Activated CD8-positive, alpha-beta memory T cell treated with anti-CD3 and anti-CD28 coated beads for 4 hours (primary cell): Measurements from ENCODE around the gene INTS1.
A peak's percentile ranks its signal among the peaks of the same experiment; 100 is the strongest.

Experiments used
- DNase-seq, 2 donors: peaks; one replicate each; pipeline ENCODE4 v3.0.0-alpha.2; 2020; ENCODE audit warnings: low read depth in 2 of 2

The INTS1 gene

DNA sequence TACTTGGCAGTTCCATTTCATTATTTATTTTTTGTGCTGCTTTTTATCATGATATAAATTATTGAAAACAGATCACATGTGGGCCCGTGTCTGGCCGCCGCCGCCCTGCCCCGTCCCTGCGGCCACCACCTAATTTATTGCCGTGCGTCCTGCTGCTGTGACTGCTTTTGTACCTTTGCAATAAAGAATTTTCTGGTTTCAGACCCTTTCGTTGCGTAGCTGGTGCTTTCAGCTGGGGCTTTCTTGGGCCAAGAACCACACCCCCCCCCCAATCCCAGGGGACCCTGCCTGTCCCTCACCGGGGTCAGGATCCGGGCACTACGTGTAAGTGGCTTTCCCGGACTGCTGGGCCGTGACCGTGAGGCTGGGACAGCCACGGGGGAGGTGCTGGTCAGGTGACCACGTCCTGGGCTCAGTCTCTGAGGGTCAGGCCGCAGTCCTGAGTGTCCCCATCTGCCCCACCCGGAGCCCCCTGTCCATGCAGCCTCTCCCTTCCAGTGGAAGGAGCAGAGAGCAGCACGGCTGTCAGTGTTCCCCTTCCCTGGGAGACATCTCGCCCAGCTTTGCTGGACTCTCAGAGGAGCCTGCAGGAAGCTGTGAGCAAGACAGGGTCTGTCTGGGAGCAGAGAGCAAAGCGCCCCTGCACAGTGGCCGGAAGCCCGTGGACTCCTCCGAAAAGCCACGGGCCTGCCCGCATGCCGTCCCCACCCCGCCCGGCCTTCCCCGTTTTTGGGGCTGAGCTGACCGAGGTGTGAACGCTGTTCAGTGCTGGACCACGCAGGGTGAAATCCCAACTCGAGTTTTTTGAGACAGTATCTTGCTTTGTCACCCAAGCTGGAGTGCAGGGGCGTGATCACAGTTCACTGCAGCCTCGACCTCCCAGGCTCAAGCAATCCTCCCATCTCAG is 38.9 kb upstream of the INTS1 start:
- no peak for DNase-seq

DNA sequence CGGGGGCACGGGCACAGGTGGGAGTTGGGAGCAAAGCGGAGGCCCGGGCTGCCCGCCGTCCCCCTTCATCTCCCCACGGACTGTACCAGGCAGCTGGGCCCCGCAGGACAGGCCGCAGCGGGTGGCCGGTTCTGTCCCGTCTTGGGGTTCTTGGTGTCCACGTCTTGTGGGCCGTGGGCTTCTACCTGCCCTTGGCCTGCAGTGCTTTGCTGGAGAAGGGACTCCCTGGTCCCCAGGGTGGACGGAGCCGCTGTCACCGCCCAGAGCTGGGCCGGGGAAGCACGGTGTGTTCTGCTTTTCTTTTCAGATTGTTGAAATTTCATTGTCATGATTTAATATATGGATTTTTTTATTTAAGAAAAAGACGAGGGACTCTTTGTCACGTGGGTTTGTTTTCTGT is 38.1 kb upstream of the INTS1 start:
- DNase-seq = no peak

DNA sequence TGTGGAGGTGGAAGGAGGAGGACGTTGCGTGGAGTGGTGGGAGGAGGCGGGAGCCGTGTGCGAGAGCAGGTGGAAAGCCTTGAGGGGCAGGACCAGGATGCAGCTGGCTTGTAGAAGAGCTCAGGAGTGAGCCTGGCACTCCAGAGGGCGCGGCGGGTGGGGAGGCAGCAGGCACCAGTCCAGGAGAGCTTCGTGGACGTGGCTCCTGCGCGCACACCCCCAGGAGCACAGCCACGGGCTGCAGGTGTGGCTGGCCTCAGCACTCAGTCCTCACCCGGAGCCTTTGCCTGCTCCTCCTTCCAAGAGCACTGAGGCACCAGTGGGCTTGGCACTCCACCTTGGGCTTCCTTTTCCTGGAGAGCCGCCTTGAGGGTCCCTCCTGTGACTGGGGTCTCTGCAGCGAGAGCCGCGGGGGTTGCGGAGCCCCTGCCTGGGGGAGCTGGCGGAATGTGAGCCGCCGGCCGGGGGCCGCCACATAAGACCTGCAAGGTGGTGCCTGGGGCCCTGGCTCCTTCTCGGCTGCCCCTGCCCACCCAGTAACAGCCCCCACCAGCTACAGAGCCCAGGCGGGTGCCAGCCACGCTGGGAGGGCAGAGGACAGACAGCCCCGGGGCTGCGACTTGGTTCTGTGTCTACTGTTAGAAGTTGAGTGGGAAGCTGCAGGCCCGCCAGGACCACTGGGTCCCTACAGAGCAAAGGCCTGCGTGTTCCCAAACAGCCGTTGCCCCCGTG is 37.4 kb upstream of the INTS1 start:
- DNase-seq = no peak

DNA sequence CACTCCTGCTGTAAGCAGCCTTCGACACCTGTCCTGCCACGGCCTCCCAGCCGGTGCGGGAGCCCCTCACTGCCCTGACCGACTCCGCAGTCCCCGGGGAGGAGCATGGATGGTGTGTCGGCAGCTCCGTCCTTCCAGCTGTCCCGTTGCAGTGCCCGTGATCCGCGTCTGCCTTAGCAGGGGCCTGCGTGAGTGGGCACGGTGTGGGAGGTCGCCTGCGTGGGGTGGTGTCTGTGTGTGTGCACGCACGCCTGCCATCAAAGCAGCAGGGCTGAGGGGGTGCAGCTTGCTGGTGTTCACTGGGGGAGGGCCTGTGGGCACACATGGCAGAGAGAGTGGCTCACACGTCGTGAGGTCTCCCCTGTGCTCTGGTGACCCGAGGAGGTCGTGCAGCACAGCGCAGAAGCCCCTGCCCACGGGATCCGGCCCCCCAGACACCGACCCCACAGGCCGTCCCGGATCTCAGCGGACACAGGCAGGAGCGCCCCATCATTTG is 36.6 kb upstream of the INTS1 start:
- DNase-seq = no peak

DNA sequence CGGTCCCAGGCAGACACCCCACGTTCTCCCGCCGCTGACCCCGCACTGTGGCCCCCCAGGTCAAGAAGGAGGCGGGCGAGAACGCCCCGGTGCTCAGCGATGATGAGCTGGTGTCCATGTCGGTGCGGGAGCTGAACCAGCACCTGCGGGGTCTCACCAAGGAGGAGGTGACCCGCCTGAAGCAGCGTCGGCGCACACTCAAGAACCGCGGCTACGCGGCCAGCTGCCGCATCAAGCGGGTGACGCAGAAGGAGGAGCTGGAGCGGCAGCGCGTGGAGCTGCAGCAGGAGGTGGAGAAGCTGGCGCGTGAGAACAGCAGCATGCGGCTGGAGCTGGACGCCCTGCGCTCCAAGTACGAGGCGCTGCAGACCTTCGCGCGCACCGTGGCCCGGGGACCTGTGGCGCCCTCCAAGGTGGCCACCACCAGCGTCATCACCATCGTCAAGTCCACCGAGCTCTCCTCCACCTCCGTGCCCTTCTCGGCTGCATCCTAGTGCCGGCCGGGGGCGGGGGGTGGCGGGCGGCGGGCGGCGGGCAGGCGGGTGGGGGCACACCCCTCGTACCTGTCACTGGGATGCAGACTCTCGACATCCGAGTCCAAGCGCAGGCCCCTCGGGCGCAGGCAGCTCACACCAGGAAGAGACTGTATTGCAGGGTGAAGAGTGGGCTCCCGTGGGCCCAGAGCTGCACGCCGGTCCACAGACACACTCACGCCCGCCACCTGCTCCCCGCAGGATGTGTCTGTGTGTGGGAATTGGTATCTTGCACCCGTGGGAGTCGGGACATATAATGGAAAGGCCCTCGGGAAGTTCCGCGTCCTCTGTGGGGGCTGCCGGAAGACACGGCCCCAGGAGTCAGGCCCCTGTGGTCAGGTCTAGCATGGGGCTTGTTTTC is 35.9 kb upstream of the INTS1 start:
- no peak for DNase-seq

DNA sequence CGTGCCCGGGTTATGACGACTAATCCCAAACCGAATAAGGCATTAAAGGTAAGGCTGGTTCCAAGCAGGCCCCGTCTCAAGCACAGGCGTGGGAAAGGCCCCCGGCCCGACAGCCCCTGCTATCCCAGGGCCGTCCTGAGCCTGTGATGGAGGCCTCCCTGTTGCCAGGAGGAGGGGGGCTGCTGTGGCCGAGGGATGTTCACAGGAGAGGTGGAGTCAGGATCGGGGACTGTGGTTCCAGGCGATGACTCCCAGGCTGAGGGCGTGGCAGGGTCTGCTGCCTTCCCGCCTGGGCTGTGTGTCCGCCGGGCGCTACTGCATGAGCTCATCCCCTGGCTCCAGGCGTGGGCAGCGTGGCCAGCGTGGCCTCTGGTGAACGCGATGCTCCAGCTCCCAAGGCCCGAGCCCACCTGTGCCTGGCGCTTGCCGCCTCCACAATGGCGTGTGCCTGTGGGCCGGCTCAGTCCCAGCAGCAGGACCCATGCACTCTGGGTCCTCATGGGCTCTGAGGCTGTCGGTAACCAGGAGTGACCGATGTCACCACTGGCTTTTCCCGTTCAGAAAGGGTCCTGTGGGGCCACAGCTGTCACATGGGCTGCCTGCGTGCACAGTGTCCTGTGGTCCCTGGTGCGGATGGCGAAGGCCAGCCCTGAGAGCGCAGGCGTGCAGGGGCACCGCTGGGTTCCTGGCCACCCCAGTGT is 35.1 kb upstream of the INTS1 start:
- DNase-seq = no peak

DNA sequence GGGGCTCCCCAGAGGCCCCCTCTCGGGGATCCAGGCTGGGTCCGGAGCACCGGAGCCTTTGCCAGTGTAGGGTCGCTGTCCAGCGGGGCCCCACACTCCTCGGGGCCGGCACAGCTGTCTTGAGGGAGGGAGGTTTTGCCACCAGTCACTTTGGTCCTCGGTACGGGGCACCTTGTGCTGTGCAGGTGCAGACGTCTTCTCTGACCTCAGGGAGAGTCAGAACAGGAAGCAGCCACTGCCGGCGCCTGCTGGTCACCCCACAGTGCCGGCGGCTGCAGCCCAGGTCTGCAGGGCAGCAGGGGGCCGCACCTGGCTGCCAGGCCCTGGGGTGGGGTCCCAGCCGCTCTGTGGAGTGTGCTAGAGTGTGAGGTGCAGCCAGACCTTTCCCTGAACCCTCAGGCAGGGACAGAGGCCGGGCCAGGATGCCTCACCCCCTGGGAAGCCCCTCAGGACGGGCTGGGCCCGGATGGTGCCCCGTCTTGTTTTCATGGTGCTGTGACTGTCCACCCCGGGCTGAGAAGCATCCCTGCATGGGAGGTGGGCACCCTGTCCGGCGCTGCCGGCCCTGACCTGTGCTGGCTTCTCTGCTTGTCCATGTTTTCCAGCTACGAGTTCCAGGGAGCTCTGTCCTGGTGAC is 34.5 kb upstream of the INTS1 start:
- DNase-seq = no peak

DNA sequence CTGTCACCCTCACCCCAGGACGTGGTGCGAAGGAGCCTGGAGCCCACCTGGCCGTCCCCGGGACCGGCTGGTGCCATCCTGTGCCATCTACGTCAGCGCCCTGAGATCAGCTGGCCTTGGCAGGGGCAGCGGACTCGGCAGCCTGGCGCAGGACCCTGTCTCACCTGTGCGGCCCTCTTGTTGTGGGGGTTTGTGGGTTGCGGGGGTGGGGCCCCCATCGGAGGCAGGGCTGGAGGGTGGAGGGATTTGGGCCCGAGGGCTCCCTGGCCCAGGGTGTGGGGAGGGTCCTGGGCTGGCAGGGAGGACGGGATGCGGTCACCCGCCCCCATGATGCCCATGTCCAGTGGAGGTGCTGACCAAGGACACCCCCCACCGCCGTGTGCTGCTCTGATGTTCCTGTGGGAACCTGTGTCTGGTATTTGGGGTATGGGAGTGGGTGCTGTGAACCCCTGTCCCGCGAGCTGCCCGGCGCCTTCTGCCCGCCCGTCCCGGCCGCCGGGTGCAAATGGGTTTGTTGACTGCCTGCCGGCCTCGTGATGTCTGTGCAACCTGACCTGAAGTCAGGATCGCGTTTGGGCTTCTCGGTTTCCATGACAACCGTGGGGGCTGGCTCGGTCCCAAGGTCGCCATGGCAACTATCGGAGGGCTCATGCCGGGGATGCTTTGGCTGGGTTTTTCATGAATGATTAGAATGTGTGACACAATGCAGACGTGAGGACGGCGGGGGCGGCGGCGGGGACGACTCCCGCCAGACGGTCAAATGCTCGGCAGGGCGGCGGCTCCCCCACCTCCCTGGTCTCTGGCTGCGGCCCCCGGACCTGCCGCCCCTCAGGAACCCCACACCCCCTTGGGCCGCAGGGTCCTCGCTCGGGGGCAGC is 33.6 kb upstream of the INTS1 start:
- no peak for DNase-seq

DNA sequence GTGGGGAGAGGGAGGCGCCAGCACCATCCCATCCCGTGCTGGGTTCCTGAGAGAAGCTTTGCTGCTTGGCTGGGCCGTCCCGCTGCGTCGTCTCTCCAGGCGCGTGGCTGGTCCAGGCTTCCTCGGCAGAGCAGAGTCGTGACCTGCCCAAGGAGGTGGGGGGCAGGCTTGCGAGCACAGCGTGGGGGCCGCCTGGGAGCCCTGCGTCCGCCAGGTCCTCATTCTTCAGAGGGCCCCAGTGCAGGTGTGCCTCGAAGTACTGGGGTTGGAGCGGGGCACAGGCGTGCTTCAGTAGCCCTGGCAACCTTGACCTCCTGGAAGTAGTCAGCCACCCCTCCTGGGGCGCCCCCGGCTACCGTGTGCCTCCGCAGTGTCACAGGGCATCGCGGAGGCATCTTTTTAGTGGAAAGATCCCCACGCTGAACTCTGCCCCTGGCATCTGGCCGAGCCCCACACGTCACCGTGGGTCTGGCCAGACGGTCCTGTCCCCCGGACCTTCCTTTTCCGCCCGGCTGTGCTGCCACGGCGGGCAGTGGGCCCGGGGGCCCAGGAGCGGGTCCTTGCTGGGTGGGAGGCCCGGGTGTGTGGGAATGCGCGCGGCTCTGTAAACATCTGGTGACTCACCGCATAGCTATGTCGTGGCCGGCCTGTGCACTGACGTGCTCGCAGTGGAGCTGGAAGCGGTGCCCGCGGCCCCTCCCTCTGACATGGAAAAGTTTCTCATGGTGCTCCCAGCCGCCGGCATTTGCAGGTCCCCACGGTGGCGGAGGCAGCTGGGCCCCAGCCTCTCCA is 32.8 kb upstream of the INTS1 start:
- DNase-seq = no peak

DNA sequence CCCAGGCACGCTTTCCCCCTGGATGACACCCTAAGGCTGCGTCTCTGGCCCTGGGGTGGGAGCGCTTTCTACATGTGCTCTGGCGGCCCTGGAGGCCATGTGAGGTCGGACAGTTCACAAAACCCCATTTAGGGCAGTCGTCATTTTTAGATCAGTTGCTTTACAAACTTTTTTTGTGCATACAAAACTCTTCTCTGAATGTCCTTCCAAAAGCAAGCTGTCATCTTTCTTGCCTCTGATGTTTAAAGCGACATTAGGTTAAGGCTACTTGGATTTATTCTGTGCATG is 32.2 kb upstream of the INTS1 start:
- DNase-seq = no peak

DNA sequence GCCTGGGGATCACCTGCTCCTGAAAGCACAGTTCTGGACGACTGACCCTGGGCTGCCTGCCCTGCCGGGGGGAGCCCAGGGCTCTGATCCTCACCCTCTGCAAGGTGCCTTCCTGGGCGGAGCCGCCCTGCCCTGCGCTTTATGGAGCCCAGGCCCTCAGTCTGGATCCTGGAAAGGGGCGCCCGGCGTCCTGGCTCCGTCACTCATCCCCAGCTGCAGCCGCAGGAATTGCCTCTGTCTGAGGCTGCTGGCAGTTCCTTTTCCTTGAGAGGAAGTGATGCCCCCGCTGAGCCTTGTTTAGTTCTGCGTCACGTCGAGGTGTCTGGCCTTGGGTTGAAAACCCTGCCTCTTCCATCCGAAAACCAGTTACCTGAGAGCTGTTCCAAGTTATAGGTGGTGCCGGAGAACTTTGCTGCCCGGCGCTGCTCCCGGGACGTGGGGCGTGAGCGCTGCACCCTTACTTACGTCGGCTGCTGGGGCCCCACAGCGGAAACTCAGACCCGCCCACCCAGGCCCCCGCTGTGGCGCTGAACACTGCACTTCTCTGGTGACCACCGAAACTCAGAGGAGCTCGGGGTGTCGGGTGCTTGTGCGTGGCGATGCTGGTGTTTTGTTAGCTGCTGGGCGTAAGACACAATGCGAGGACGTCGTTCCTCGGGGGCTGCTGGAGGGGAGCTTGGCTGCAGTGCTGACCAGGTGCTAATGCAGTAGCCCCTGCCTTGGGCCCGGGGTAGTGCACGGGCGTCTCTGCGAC is 31.7 kb upstream of the INTS1 start:
- DNase-seq = no peak

DNA sequence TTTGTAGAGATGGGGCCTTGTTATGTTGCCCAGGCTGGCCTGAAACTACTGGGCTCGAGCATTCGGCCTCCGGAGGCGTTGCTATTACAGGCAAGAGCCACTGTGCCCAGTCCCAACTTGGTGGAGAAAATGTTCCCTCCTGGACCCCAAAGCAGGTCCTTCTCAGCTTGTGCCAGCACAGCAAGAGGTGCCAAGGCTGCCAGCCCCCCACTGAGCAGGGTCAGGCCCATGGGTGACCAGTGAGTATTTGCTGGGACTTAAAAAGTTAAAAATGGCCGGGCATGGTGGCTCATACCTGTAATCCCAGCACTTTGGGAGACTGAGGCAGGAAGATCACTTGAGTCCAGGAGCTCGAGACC is 30.9 kb upstream of the INTS1 start:
- no peak for DNase-seq

DNA sequence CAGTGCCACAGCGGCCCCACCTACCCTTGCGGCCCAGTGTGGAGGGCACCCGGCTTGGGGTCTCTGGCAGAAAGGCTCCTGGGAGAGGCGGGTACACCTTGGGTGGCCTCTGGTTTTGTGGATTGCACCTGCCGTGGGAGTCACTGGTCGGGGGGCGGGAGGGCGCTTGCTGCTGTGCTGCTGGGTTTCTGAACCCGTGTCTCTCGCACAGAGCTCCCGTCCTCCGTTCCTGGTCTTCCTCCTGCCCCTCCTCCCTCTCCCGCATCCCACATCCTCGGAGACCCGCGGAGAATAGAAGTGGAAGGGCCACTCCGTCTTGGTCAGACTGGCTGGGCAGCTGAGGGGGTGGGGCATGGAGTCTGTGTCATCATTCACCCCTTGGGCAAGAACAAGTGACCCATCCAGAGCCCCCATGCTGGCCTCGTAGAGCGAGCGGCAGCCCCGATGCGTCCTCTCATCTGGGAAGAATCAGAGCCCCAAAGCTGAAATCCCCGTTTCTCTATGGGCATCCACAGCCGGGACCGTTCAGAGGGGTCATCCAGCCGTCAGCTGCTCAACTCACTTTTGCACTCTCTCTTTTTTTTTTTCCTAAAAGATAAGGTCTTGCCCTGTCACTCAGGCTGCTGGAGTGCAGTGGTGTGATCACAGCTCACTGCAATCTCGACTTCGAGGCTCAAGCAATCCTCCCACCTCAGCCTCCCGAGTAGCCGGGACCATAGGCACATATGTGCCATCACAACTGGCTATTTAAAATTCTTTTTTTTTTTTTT is 30.3 kb upstream of the INTS1 start:
- DNase-seq = no peak

DNA sequence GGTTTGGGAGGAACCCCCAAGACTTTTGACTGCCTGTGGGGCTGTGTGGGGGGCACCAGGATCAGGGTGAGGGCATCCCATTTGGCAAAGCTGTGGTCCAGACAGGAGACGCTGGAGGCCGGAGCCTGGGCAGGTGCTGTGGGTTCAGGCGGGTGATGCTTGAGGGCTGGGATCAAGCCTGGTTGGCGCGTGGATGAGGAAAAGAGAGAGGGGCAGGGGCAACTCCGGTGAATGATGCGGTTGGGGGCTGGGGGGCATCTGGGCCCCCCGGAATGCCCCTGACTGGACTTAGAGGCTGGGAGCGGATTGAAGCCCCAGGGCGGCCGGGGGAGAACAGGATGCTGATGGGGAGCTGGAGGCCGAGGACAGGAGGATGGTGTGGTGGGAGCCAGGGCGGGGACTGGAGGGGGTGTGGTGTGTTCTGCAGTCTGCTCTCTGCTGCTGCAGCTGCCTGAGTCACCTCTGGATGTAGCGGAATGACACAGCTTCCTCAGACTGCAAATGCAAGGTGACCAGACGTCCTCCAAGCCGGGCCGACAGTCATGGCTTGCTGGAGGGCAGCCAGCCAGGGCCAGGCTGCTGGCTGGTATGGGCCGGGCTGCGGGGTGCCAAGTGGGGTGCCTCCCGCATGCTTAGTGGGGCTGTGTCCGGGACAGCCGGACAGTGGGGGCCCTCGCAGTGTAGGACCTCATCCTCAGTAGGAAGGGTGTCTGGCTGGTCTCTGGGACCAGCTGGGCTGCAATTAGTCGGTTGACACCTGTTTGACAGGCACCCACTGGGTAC is 29.5 kb upstream of the INTS1 start:
- DNase-seq = no peak

DNA sequence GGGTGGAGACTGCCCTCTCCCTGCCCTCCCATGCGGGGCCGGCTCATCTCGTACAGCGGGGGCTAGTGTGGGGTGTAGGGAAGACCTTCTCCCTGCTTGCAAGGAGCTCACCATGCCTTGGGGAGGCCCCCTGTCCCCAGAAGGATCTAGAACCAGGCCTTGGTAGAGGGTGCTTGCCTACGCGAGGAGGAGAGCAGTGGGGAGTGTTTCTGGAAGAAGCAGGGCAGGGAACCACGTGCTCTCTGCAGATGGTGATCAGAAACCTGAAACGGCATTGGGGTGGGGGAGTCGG is 29.0 kb upstream of the INTS1 start:
- no peak for DNase-seq

DNA sequence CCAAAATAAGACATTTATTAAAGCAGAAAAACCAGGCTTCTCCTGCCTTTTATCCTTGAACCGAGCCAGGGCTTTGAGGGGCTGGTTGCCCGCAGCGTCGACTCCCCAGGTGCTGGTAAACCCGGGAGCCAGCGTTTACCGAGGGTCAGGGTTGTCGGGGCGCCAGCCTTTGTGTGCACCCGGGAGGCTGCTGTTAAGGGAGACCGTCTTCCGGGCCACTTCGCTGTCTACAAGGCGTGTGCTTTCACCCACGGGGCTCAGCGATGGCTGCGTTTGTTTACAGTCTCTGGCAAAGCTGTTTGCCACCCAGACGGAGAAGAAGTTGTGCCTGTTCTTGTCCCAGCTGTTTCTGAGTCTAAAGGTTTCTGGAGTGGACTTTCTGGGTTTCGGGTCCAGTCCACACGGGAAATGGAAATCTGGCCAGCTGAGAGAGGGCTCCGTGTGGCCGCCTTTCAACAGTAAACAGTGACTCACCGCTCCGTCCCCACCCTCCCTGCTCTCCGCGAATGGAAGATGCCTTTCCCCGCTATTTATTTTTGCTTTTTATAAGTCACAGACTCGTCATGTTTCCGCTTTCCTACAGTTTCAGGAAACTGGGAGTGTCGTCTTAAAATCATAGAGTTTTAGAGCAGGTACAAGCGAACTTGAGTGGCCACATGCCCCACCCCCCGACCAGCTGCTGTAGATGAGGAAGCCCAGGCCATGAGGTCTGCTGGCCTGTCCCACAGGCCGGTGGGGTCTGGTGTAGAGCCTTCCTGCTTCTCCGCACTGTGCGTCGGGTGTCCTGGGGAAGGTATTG is 28.5 kb upstream of the INTS1 start:
- peak in 1 of 2 donors; percentile 33 for DNase-seq
